WTC11 (cell line): ENCODE data around the gene SORCS2. TPM values are rescaled to one million over a fixed set of nuclear protein-coding genes. Genes with fewer than 3 reads are reported as not detected.

ENCODE experiments used
- ATAC-seq: fragments of 200-7000 bp; cut with Tn5 transposase; 2 replicates; pipeline ENCODE4 v1.10.0; 2021; ENCODE audit warnings: mild to moderate bottlenecking, moderate library complexity
- CTCF ChIA-PET: fragments of 300-600 bp; sonication (Branson Sonifier 250); formaldehyde crosslinking; loops from one replicate; lab custom pipeline; 2021; ENCODE audit warnings: antibody characterized with exemption; lab: Charles Lee
- POLR2A ChIA-PET: fragments of 350-600 bp; sonication (Branson Sonifier 250); formaldehyde crosslinking; loops from one replicate; lab custom pipeline; 2021; ENCODE audit warnings: antibody characterized with exemption; lab: Charles Lee
- DNase-seq: peaks from one replicate; pipeline ENCODE4 v3.0.0; 2021; ENCODE audit warnings: low spot score
- H3K27ac Mint-ChIP-seq: 2 replicates; pipeline ENCODE4 v1.8.0; 2021; ENCODE audit warnings: mixed read lengths
- H3K27me3 Mint-ChIP-seq: 2 replicates; pipeline ENCODE4 v1.8.0; 2021; ENCODE audit warnings: low read depth, mild to moderate bottlenecking, moderate library complexity, mixed read lengths
- H3K36me3 Mint-ChIP-seq: 2 replicates; pipeline ENCODE4 v1.8.0; 2021; ENCODE audit warnings: mixed read lengths
- H3K4me1 Mint-ChIP-seq: 2 replicates; pipeline ENCODE4 v1.8.0; 2022; ENCODE audit warnings: mixed read lengths
- H3K4me3 Mint-ChIP-seq: 2 replicates; pipeline ENCODE4 v1.8.0; 2021; ENCODE audit warnings: mild to moderate bottlenecking, moderate library complexity, mixed read lengths
- H3K9me3 Mint-ChIP-seq: 2 replicates; pipeline ENCODE4 v1.8.0; 2021; ENCODE audit warnings: mixed read lengths
- AR ChIP-seq: fragments of 250-450 bp; sonication (Bioruptor Pico); IDR thresholded peaks from 2 replicates; pipeline ENCODE4 v1.9.0; 2021; ENCODE audit warnings: mild to moderate bottlenecking
- CREM ChIP-seq: sonication (generic); formaldehyde crosslinking; IDR thresholded peaks from 2 replicates; pipeline ENCODE4 v1.8.1; 2022; ENCODE audit warnings: mild to moderate bottlenecking, missing genetic modification reagents, moderate library complexity
- E2F4 ChIP-seq: sonication (generic); formaldehyde crosslinking; IDR thresholded peaks from 2 replicates; pipeline ENCODE4 v1.8.1; 2022; ENCODE audit warnings: low read depth, mild to moderate bottlenecking, moderate library complexity, missing genetic modification reagents, borderline replicate concordance
- ELF4 ChIP-seq: sonication (generic); formaldehyde crosslinking; IDR thresholded peaks from 2 replicates; pipeline ENCODE4 v1.8.1; 2022; ENCODE audit warnings: low read depth, mild to moderate bottlenecking, moderate library complexity, missing genetic modification reagents
- EMX1 ChIP-seq: fragments of 250-450 bp; sonication (Bioruptor Pico); IDR thresholded peaks from 2 replicates; pipeline ENCODE4 v1.8.0; 2021; ENCODE audit warnings: mild to moderate bottlenecking
- ETV6 ChIP-seq: sonication (generic); formaldehyde crosslinking; IDR thresholded peaks from 2 replicates; pipeline ENCODE4 v1.8.1; 2022; ENCODE audit warnings: mild to moderate bottlenecking, missing genetic modification reagents
- FOXP4 ChIP-seq: sonication (generic); formaldehyde crosslinking; IDR thresholded peaks from 2 replicates; pipeline ENCODE4 v1.8.0; 2022; ENCODE audit warnings: mild to moderate bottlenecking, missing genetic modification reagents
- GTF2I ChIP-seq: fragments of 250-450 bp; sonication (Bioruptor Pico); conservative IDR thresholded peaks from 2 replicates; pipeline ENCODE4 v1.4.0; 2021; ENCODE audit warnings: mild to moderate bottlenecking
- HMGA2 ChIP-seq: fragments of 250-450 bp; sonication (Bioruptor Pico); IDR thresholded peaks from 2 replicates; pipeline ENCODE4 v1.4.0; 2021; ENCODE audit warnings: mild to moderate bottlenecking, moderate library complexity
- MXD4 ChIP-seq: fragments of 250-450 bp; sonication (Bioruptor Pico); IDR thresholded peaks from 2 replicates; pipeline ENCODE4 v1.8.0; 2021; ENCODE audit warnings: mild to moderate bottlenecking, moderate library complexity, borderline replicate concordance
- NR2C2 ChIP-seq: sonication (generic); formaldehyde crosslinking; IDR thresholded peaks from 2 replicates; pipeline ENCODE4 v1.8.0; 2022; ENCODE audit warnings: mild to moderate bottlenecking, missing genetic modification reagents
- OVOL2 ChIP-seq: fragments of 250-450 bp; sonication (Bioruptor Pico); IDR thresholded peaks from 2 replicates; pipeline ENCODE4 v1.9.0; 2021; ENCODE audit warnings: mild to moderate bottlenecking, borderline replicate concordance
- RELA ChIP-seq: sonication (generic); formaldehyde crosslinking; IDR thresholded peaks from 2 replicates; pipeline ENCODE4 v1.8.1; 2022; ENCODE audit warnings: missing genetic modification reagents, mild to moderate bottlenecking, borderline replicate concordance
- SMAD3 ChIP-seq: sonication (generic); formaldehyde crosslinking; IDR thresholded peaks from 2 replicates; pipeline ENCODE4 v1.8.0; 2022; ENCODE audit warnings: missing genetic modification reagents, mild to moderate bottlenecking, borderline replicate concordance
- SP1 ChIP-seq: sonication (generic); formaldehyde crosslinking; conservative IDR thresholded peaks from 2 replicates; pipeline ENCODE4 v1.8.1; 2022; ENCODE audit warnings: missing genetic modification reagents
- TEAD4 ChIP-seq: sonication (generic); formaldehyde crosslinking; IDR thresholded peaks from 2 replicates; pipeline ENCODE4 v1.8.0; 2022; ENCODE audit warnings: mild to moderate bottlenecking, missing genetic modification reagents
- ZBTB21 ChIP-seq: sonication (generic); formaldehyde crosslinking; IDR thresholded peaks from 2 replicates; pipeline ENCODE4 v1.8.1; 2023; ENCODE audit warnings: mild to moderate bottlenecking, missing genetic modification reagents, borderline replicate concordance
- ZBTB43 ChIP-seq: sonication (generic); formaldehyde crosslinking; IDR thresholded peaks from 2 replicates; pipeline ENCODE4 v1.8.1; 2023; ENCODE audit warnings: mild to moderate bottlenecking, missing genetic modification reagents
- ZNF263 ChIP-seq: sonication (generic); formaldehyde crosslinking; IDR thresholded peaks from 2 replicates; pipeline ENCODE4 v1.8.1; 2022; ENCODE audit warnings: low read depth, mild to moderate bottlenecking, moderate library complexity, missing genetic modification reagents
- ZNF416 ChIP-seq: fragments of 250-450 bp; sonication (Bioruptor Pico); IDR thresholded peaks from 2 replicates; pipeline ENCODE4 v1.9.0; 2021; ENCODE audit warnings: mild to moderate bottlenecking, inconsistent platforms
- total RNA-seq: library from RNA; stranded (reverse); gene quantifications from 3 replicates; pipeline ENCODE4 v1.2.3, GENCODE V29; 2021
- TF ChIP-seq, protein P1 (sequence below): sonication (generic); formaldehyde crosslinking; IDR thresholded peaks from 2 replicates; pipeline ENCODE4 v1.8.0; 2022; ENCODE audit warnings: missing genetic modification reagents
- TF ChIP-seq, protein P2 (sequence below): sonication (generic); formaldehyde crosslinking; IDR thresholded peaks from 2 replicates; pipeline ENCODE4 v1.8.0; 2023; ENCODE audit warnings: missing genetic modification reagents
- TF ChIP-seq, protein P3 (sequence below): sonication (generic); formaldehyde crosslinking; IDR thresholded peaks from 2 replicates; pipeline ENCODE4 v1.8.0; 2022; ENCODE audit warnings: mild to moderate bottlenecking, missing genetic modification reagents
- TF ChIP-seq, protein P4 (sequence below): sonication (generic); formaldehyde crosslinking; IDR thresholded peaks from 2 replicates; pipeline ENCODE4 v1.8.1; 2022; ENCODE audit warnings: mild to moderate bottlenecking, moderate library complexity, missing genetic modification reagents

SORCS2 gene
- total RNA-seq, 1 experiment from 2014 or later = 6.6 TPM

GRCh38 chr4:7408166-7408565, 215.8 kb downstream of the SORCS2 start:
- peaks cover 67% of the 10 kb centered on the region for H3K27me3 Mint-ChIP-seq
- CTCF ChIA-PET = no interaction called here
- no peak for ATAC-seq

DNA sequence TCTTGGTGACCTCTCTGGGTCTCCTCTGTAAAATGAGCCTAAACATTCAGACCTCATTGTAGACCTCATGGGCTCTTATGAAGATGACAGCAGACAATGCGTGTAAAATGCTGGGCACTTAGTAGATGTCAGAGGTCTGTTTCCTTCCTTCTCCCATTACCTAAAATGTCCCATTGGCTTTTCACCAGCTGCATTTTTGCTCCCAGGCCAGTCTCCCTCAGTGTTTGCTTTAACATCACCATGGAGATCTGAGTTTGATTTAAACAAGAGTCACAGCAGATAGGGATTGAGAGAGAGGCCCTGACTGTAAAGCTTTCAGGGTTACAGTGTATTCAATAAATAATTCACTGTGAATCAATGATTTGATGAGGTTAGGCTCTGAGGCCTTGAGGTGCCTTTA, 218.1 kb downstream of the SORCS2 start:
- POLR2A ChIA-PET = no interaction called here
- no peak for ATAC-seq
- CTCF ChIA-PET = no interaction called here
- Mint-ChIP-seq H3K9me3 (peaks cover 32% of the 10 kb centered on the region), H3K27ac (no peak overlapping the region), H3K27me3 (peaks cover 84% of the 10 kb centered on the region), H3K4me1 (peaks cover 18% of the 10 kb centered on the region), H3K4me3 (no peak overlapping the region), H3K36me3 (peaks cover 9% of the 10 kb centered on the region)
- TF ChIP-seq TEAD4 (CRISPR knock-in tag) = no peak
- TF ChIP-seq FOXP4 = no peak
- TF ChIP-seq OVOL2 (CRISPR knock-in tag) = no peak
- TF ChIP-seq ZBTB43 = no peak
- no peak for TF ChIP-seq GTF2I (CRISPR knock-in tag)
- TF ChIP-seq, protein P1, sequence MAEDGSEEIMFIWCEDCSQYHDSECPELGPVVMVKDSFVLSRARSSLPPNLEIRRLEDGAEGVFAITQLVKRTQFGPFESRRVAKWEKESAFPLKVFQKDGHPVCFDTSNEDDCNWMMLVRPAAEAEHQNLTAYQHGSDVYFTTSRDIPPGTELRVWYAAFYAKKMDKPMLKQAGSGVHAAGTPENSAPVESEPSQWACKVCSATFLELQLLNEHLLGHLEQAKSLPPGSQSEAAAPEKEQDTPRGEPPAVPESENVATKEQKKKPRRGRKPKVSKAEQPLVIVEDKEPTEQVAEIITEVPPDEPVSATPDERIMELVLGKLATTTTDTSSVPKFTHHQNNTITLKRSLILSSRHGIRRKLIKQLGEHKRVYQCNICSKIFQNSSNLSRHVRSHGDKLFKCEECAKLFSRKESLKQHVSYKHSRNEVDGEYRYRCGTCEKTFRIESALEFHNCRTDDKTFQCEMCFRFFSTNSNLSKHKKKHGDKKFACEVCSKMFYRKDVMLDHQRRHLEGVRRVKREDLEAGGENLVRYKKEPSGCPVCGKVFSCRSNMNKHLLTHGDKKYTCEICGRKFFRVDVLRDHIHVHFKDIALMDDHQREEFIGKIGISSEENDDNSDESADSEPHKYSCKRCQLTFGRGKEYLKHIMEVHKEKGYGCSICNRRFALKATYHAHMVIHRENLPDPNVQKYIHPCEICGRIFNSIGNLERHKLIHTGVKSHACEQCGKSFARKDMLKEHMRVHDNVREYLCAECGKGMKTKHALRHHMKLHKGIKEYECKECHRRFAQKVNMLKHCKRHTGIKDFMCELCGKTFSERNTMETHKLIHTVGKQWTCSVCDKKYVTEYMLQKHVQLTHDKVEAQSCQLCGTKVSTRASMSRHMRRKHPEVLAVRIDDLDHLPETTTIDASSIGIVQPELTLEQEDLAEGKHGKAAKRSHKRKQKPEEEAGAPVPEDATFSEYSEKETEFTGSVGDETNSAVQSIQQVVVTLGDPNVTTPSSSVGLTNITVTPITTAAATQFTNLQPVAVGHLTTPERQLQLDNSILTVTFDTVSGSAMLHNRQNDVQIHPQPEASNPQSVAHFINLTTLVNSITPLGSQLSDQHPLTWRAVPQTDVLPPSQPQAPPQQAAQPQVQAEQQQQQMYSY (CRISPR knock-in tag) = no peak
- TF ChIP-seq, protein P2, sequence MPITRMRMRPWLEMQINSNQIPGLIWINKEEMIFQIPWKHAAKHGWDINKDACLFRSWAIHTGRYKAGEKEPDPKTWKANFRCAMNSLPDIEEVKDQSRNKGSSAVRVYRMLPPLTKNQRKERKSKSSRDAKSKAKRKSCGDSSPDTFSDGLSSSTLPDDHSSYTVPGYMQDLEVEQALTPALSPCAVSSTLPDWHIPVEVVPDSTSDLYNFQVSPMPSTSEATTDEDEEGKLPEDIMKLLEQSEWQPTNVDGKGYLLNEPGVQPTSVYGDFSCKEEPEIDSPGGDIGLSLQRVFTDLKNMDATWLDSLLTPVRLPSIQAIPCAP (CRISPR knock-in tag) = no peak
- no peak for TF ChIP-seq HMGA2 (CRISPR knock-in tag)
- no peak for TF ChIP-seq ZNF416
- no peak for TF ChIP-seq SP1
- no peak for TF ChIP-seq ELF4
- TF ChIP-seq, protein P3, sequence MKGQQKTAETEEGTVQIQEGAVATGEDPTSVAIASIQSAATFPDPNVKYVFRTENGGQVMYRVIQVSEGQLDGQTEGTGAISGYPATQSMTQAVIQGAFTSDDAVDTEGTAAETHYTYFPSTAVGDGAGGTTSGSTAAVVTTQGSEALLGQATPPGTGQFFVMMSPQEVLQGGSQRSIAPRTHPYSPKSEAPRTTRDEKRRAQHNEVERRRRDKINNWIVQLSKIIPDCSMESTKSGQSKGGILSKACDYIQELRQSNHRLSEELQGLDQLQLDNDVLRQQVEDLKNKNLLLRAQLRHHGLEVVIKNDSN (CRISPR knock-in tag) = no peak
- TF ChIP-seq NR2C2 (CRISPR knock-in tag) = no peak
- TF ChIP-seq E2F4 (CRISPR knock-in tag) = no peak
- no peak for TF ChIP-seq CREM (CRISPR knock-in tag)
- no peak for TF ChIP-seq AR (CRISPR knock-in tag)
- no peak for TF ChIP-seq RELA
- no peak for DNase-seq

More at GRCh38 chr4:7408166-7408565, 215.8 kb downstream of the SORCS2 start:
- POLR2A ChIA-PET = no interaction called here
- Mint-ChIP-seq H3K4me1 (no peaks in the 10 kb centered on the region), H3K27ac (no peak overlapping the region), H3K9me3 (peaks cover 45% of the 10 kb centered on the region)
- no peak for DNase-seq
- TF ChIP-seq SMAD3 (CRISPR knock-in tag) (no peak), ETV6 (CRISPR knock-in tag) (no peak), ZNF263 (no peak), GTF2I (CRISPR knock-in tag) (no peak), EMX1 (no peak), MXD4 (CRISPR knock-in tag) (no peak), ZBTB21 (CRISPR knock-in tag) (no peak), HMGA2 (CRISPR knock-in tag) (no peak)
- TF ChIP-seq, protein P4, sequence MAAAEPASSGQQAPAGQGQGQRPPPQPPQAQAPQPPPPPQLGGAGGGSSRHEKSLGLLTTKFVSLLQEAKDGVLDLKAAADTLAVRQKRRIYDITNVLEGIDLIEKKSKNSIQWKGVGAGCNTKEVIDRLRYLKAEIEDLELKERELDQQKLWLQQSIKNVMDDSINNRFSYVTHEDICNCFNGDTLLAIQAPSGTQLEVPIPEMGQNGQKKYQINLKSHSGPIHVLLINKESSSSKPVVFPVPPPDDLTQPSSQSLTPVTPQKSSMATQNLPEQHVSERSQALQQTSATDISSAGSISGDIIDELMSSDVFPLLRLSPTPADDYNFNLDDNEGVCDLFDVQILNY = no peak
- TF ChIP-seq, all 79 proteins: peak for 0
- H3K36me3 Mint-ChIP-seq = peaks cover 9% of the 10 kb centered on the region
- H3K4me3 Mint-ChIP-seq = no peak overlapping the region
